CD8-positive, alpha-beta memory T cell (primary cell): ENCODE results near the gene CTDSPL. TPM values are rescaled to one million over a fixed set of nuclear protein-coding genes. Genes with fewer than 3 reads are reported as not detected.
A peak's percentile ranks its signal among the peaks of the same experiment; 100 is the strongest.

Source experiments
- CTCF ChIA-PET: fragments of 350-600 bp; sonication (Branson Sonifier 250); formaldehyde crosslinking; loops from one replicate; lab custom pipeline; 2021; ENCODE audit warnings: antibody characterized with exemption; lab: Charles Lee
- POLR2A ChIA-PET: fragments of 350-600 bp; sonication (Branson Sonifier 250); formaldehyde crosslinking; loops from one replicate; lab custom pipeline; 2021; ENCODE audit warnings: antibody characterized with exemption; lab: Charles Lee
- DNase-seq, 5 donors: peaks; one replicate each; pipeline versions ENCODE4 v3.0.0 to v3.0.0-alpha.2; 2020 to 2022; ENCODE audit warnings: mixed read lengths in 1 of 5
- H3K27ac ChIP-seq: one replicate; pipeline ENCODE4 v1.7.0; 2013; ENCODE audit warnings: low read depth, mild to moderate bottlenecking, low read length, moderate library complexity
- H3K27me3 ChIP-seq: 2 replicates; pipeline ENCODE4 v1.7.0; 2013; ENCODE audit warnings: low read length, mild to moderate bottlenecking; ENCODE audit not compliant: insufficient read depth, poor library complexity, severe bottlenecking
- H3K36me3 ChIP-seq: 2 replicates; pipeline ENCODE4 v1.7.0; 2013; ENCODE audit warnings: mild to moderate bottlenecking, low read length, moderate library complexity; ENCODE audit not compliant: insufficient read depth
- H3K4me1 ChIP-seq: 2 replicates; pipeline ENCODE4 v1.7.0; 2013; ENCODE audit warnings: mild to moderate bottlenecking, low read length, moderate library complexity; ENCODE audit not compliant: insufficient read depth
- H3K4me3 ChIP-seq: 2 replicates; pipeline ENCODE4 v1.7.0; 2013; ENCODE audit warnings: mild to moderate bottlenecking, low read length
- H3K9me3 ChIP-seq: 2 replicates; pipeline ENCODE4 v1.7.0; 2013; ENCODE audit warnings: mild to moderate bottlenecking, low read length
- H3K27ac Mint-ChIP-seq, 8 donors: one replicate each; pipeline ENCODE4 v1.8.0; 2020 to 2021; ENCODE audit warnings: mixed read lengths in 8 of 8, mild to moderate bottlenecking in 6 of 8, inconsistent platforms in 3 of 8, moderate library complexity in 3 of 8
- H3K27me3 Mint-ChIP-seq, 2 donors: one replicate each; pipeline ENCODE4 v1.8.0; 2020 to 2021; ENCODE audit warnings: mixed read lengths in 2 of 2, mild to moderate bottlenecking in 1 of 2, moderate library complexity in 1 of 2
- H3K36me3 Mint-ChIP-seq, 3 donors: one replicate each; pipeline ENCODE4 v1.8.0; 2020 to 2021; ENCODE audit warnings: mixed read lengths in 3 of 3, inconsistent platforms in 1 of 3, mild to moderate bottlenecking in 1 of 3
- H3K4me1 Mint-ChIP-seq, 3 donors: one replicate each; pipeline ENCODE4 v1.8.0; 2020 to 2021; ENCODE audit warnings: mixed read lengths in 3 of 3, inconsistent platforms in 1 of 3, mild to moderate bottlenecking in 1 of 3
- H3K4me3 Mint-ChIP-seq, 7 donors: one replicate each; pipeline ENCODE4 v1.8.0; 2020 to 2021; ENCODE audit warnings: mixed read lengths in 7 of 7, mild to moderate bottlenecking in 6 of 7, moderate library complexity in 4 of 7, inconsistent platforms in 2 of 7
- H3K9me3 Mint-ChIP-seq, 5 donors: one replicate each; pipeline ENCODE4 v1.8.0; 2020 to 2022; ENCODE audit warnings: mixed read lengths in 5 of 5, mild to moderate bottlenecking in 3 of 5, moderate library complexity in 2 of 5, inconsistent platforms in 1 of 5
- polyA plus RNA-seq: library from polyadenylated mRNA; unstranded; fragments of 300-500 nt; fragmentation: Illumina TruSeq; gene quantifications from one replicate; pipeline ENCODE4 v1.2.3, GENCODE V29; 2021
- total RNA-seq, 2 experiments: library from RNA; stranded (reverse); gene quantifications; one replicate each; pipeline ENCODE4 v1.2.3, GENCODE V29; 2021

Gene CTDSPL
- total and polyA plus RNA-seq, 3 experiments from 2014 or later = 0.74 to 0.84 TPM; not detected in 1

- peaks cover 11 to 15% of the 10 kb centered on the region in 2 donors for H3K27me3 Mint-ChIP-seq
- no peaks in the 10 kb centered on the region for H3K36me3 Mint-ChIP-seq
- H3K27ac Mint-ChIP-seq = no peak overlapping the region
- Histone ChIP-seq H3K27ac (no peak overlapping the region), H3K27me3 (no peaks in the 10 kb centered on the region), H3K4me3 (no peak overlapping the region), H3K4me1 (peaks cover 17% of the 10 kb centered on the region), H3K9me3 (no peaks in the 10 kb centered on the region), H3K36me3 (no peaks in the 10 kb centered on the region)
- CTCF ChIA-PET = no interaction called here
- no peak overlapping the region for H3K4me3 Mint-ChIP-seq
- DNase-seq = no peak
- H3K9me3 Mint-ChIP-seq = no peaks in the 10 kb centered on the region
- peaks cover 18 to 26% (median 23%) of the 10 kb centered on the region in 3 donors for H3K4me1 Mint-ChIP-seq
- POLR2A ChIA-PET = no interaction called here
Observed at GRCh38 chr3:37905346-37905745, 43.7 kb downstream of the CTDSPL start.

GRCh38 chr3:37905987-37906674, 44.5 kb downstream of the CTDSPL start:
- Histone ChIP-seq H3K4me1 (peaks cover 17% of the 10 kb centered on the region), H3K27ac (no peak overlapping the region), H3K36me3 (no peaks in the 10 kb centered on the region), H3K9me3 (no peaks in the 10 kb centered on the region), H3K27me3 (no peaks in the 10 kb centered on the region), H3K4me3 (no peak overlapping the region)
- H3K9me3 Mint-ChIP-seq = no peaks in the 10 kb centered on the region
- POLR2A ChIA-PET = no interaction called here
- no peak overlapping the region for H3K4me3 Mint-ChIP-seq
- peaks cover 18 to 26% (median 23%) of the 10 kb centered on the region in 3 donors for H3K4me1 Mint-ChIP-seq
- peaks cover 11 to 15% of the 10 kb centered on the region in 2 donors for H3K27me3 Mint-ChIP-seq
- H3K27ac Mint-ChIP-seq = peak overlapping the region in 2 of 8 donors; percentile 2 to 45
- DNase-seq = no peak
- CTCF ChIA-PET = no interaction called here
- H3K36me3 Mint-ChIP-seq = no peaks in the 10 kb centered on the region

DNA sequence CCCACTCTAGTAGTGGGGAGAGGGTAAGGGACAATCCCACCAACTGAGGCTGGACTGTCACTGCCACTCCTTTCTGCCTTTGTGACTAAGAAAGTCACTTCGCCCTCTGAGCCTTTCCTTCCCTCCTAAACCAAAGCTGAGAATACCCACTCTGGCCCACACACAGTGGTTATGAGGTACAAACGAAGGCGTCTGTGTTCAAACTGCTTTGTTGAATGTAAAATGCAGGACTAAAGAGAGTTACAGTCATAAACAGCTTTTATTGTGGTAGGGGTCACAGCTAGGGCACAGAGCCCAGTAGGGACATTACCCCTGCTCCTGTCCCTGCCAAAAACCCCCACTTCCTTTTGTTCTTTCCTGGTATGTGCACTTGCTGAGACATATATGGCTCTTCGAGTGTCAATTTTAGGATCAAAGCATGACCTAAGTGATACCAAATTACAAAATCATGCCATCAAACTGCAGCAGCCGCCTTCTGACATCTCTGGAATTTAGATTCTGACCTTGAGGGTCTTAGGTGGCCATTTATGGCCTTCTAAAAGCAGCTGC, 45.1 kb downstream of the CTDSPL start:
- ChIA-PET POLR2A (no interaction called here), CTCF (no interaction called here)
- peaks cover 18 to 26% (median 23%) of the 10 kb centered on the region in 3 donors for H3K4me1 Mint-ChIP-seq
- Histone ChIP-seq H3K4me3 (no peak overlapping the region), H3K27me3 (no peaks in the 10 kb centered on the region), H3K36me3 (no peaks in the 10 kb centered on the region), H3K27ac (no peak overlapping the region), H3K9me3 (no peaks in the 10 kb centered on the region), H3K4me1 (peaks cover 17% of the 10 kb centered on the region)
- no peak overlapping the region for H3K4me3 Mint-ChIP-seq
- no peaks in the 10 kb centered on the region for H3K9me3 Mint-ChIP-seq
- H3K27ac Mint-ChIP-seq = peak overlapping the region in 2 of 8 donors; percentile 31 to 45
- no peak for DNase-seq
- peaks cover 11% of the 10 kb centered on the region in 2 donors for H3K27me3 Mint-ChIP-seq
- H3K36me3 Mint-ChIP-seq = no peaks in the 10 kb centered on the region

- POLR2A ChIA-PET = no interaction called here
- Histone ChIP-seq H3K27ac (no peak overlapping the region), H3K9me3 (no peaks in the 10 kb centered on the region), H3K4me3 (no peak overlapping the region), H3K27me3 (no peaks in the 10 kb centered on the region), H3K4me1 (peaks cover 17% of the 10 kb centered on the region), H3K36me3 (no peaks in the 10 kb centered on the region)
- DNase-seq = no peak
- H3K4me1 Mint-ChIP-seq = peaks cover 18 to 26% (median 23%) of the 10 kb centered on the region in 3 donors
- peak overlapping the region in 2 of 7 donors; percentile 7 to 30 for H3K4me3 Mint-ChIP-seq
- H3K27ac Mint-ChIP-seq = peak overlapping the region in 3 of 8 donors; percentile 31 to 80 (median 79)
- no peaks in the 10 kb centered on the region for H3K9me3 Mint-ChIP-seq
- H3K27me3 Mint-ChIP-seq = peaks cover 9 to 11% of the 10 kb centered on the region in 2 donors
- CTCF ChIA-PET = no interaction called here
- no peaks in the 10 kb centered on the region for H3K36me3 Mint-ChIP-seq
Observed at GRCh38 chr3:37907371-37907770, 45.7 kb downstream of the CTDSPL start.

- no peaks in the 10 kb centered on the region for H3K27me3 ChIP-seq
- Mint-ChIP-seq H3K27me3 (peaks cover 6 to 7% of the 10 kb centered on the region in 2 donors), H3K27ac (no peak overlapping the region), H3K4me3 (peak overlapping the region in 2 of 7 donors; percentile 7 to 30), H3K36me3 (no peaks in the 10 kb centered on the region), H3K9me3 (no peaks in the 10 kb centered on the region), H3K4me1 (peaks cover 18 to 26% (median 23%) of the 10 kb centered on the region in 3 donors)
- peaks cover 17% of the 10 kb centered on the region for H3K4me1 ChIP-seq
- H3K27ac ChIP-seq = no peak overlapping the region
- H3K9me3 ChIP-seq = no peaks in the 10 kb centered on the region
- no peak overlapping the region for H3K4me3 ChIP-seq
- ChIA-PET CTCF (no interaction called here), POLR2A (no interaction called here)
- no peaks in the 10 kb centered on the region for H3K36me3 ChIP-seq
- peak in 1 of 5 donors; percentile 5 for DNase-seq
Observed at GRCh38 chr3:37907906-37908305, 46.2 kb downstream of the CTDSPL start.

DNA sequence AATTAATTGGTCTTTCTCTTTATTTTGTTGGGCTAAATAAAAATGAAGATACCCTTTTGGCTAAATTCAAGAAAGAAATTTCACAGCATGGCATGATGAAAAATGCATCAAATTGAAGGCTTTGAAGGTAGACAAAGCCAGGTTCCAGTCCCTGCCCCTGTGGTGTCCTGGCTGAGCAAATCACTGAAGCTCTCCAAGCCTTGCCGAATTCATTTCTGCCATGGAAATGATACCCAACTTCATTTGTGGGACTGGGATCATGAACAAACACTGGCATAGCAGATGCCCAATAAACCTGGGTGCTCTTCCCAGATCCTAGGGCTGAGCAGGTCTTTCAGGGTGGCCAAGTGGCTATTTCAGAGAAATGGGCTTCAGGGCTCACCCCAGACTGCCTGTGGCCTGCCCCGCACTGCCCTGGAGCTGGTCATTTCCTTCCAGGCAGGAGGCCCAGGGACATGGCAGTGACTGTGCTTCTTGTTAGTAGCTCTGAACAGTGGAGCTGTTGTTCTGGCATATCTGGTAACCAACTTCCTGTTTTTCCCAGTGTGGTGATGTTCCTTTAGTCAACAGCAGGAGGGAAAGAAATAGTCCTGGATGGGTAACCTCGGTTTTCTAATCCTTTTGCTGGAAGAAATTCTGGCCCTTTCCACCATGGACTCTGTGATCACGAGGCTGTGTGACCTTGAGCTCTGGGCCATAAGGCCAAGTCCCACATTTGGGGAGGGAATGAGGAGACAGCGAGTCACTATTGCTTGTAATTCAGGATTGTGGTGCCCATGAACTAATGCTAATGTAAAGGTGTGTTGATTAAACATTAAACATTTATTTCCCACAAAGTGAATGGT, 47.6 kb downstream of the CTDSPL start:
- no peak overlapping the region for H3K4me3 Mint-ChIP-seq
- Histone ChIP-seq H3K9me3 (no peaks in the 10 kb centered on the region), H3K36me3 (no peaks in the 10 kb centered on the region), H3K27ac (no peak overlapping the region), H3K27me3 (no peaks in the 10 kb centered on the region), H3K4me1 (peaks cover 17% of the 10 kb centered on the region), H3K4me3 (no peak overlapping the region)
- no peaks in the 10 kb centered on the region for H3K36me3 Mint-ChIP-seq
- no peak for DNase-seq
- no peak overlapping the region for H3K27ac Mint-ChIP-seq
- H3K9me3 Mint-ChIP-seq = no peaks in the 10 kb centered on the region
- H3K4me1 Mint-ChIP-seq = peaks cover 18 to 26% (median 23%) of the 10 kb centered on the region in 3 donors
- H3K27me3 Mint-ChIP-seq = peaks cover 4 to 6% of the 10 kb centered on the region in 2 donors
- ChIA-PET POLR2A (no interaction called here), CTCF (no interaction called here)

DNA sequence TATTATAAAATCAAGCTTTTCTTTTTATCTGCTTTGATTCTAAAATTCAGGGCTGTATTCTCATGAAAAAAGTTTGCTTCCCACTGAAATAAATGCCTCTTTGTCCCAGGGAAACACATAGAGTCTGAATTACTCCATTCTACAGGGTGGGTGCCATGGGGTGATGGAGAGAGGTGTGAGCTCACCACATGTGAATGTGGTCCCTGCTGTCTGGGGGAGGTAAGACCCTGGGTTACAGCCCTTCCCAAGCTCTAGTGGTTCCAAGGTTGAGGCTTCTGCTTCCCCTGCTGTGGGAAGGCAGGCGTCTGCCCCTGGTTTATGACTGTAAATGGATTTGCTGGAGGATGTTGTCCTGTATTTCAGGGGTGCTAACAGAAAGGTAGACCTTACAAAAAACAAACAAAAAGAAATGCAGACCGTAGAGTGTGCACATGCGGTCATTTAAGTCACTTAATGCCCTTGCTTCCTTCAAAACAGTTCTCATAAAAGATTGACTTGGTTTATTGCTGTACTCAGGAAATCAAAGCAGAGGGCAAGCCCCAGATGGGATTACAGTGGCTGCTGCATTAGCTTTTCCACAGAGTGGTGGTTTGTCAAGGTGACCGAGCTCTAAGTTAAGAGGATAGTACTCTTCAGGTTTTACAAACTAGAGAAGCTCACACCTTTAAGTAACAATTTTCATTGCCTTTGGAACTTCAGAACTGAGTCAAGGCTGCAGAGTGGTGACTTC, 49.2 kb downstream of the CTDSPL start:
- CTCF ChIA-PET = interaction anchor here (1.2 kb wide), 1 partner anchor 611 kb away, joined by 3 read pairs; no protein-coding TSS in a partner anchor
- Histone ChIP-seq H3K4me3 (no peak overlapping the region), H3K36me3 (no peaks in the 10 kb centered on the region), H3K4me1 (peaks cover 17% of the 10 kb centered on the region), H3K27me3 (no peaks in the 10 kb centered on the region), H3K27ac (no peak overlapping the region), H3K9me3 (no peaks in the 10 kb centered on the region)
- H3K9me3 Mint-ChIP-seq = peaks cover 0 to 6% (median 0%) of the 10 kb centered on the region in 5 donors
- H3K4me1 Mint-ChIP-seq = peaks cover 17 to 26% (median 23%) of the 10 kb centered on the region in 3 donors
- no peaks in the 10 kb centered on the region for H3K36me3 Mint-ChIP-seq
- POLR2A ChIA-PET = interaction anchor here (0.6 kb wide), 1 partner anchor 200 kb away, joined by 3 read pairs; no protein-coding TSS in a partner anchor
- no peak overlapping the region for H3K4me3 Mint-ChIP-seq
- no peak for DNase-seq
- H3K27ac Mint-ChIP-seq = no peak overlapping the region
- H3K27me3 Mint-ChIP-seq = peaks cover 3 to 10% of the 10 kb centered on the region in 2 donors
